CD4-positive, alpha-beta memory T cell (primary cell): ENCODE measurements around the gene GATA1. TPM values are rescaled to one million over a fixed set of nuclear protein-coding genes. Genes with fewer than 3 reads are reported as not detected.
A peak's percentile ranks its signal among the peaks of the same experiment; 100 is the strongest.

Source experiments
- CTCF ChIA-PET: fragments of 350-600 bp; sonication (Branson Sonifier 250); formaldehyde crosslinking; loops from one replicate; lab custom pipeline; 2021; ENCODE audit warnings: inconsistent platforms; ENCODE audit not compliant: partially characterized antibody; lab: Charles Lee
- POLR2A ChIA-PET: fragments of 350-600 bp; sonication (Branson Sonifier 250); formaldehyde crosslinking; loops from one replicate; lab custom pipeline; 2021; ENCODE audit not compliant: partially characterized antibody; lab: Charles Lee
- DNase-seq, 5 donors: peaks; one replicate each; pipeline versions ENCODE4 v3.0.0 to v3.0.0-alpha.2; 2020 to 2022; ENCODE audit warnings: mixed read lengths in 1 of 5
- H3K27ac ChIP-seq: one replicate; pipeline ENCODE4 v1.7.0; 2013; ENCODE audit warnings: low read depth, low read length
- H3K27me3 ChIP-seq: 2 replicates; pipeline ENCODE4 v1.7.0; 2013; ENCODE audit warnings: mild to moderate bottlenecking, low read length, moderate library complexity; ENCODE audit not compliant: insufficient read depth
- H3K36me3 ChIP-seq: 2 replicates; pipeline ENCODE4 v1.7.0; 2013; ENCODE audit warnings: mild to moderate bottlenecking, low read length, moderate library complexity; ENCODE audit not compliant: insufficient read depth
- H3K4me1 ChIP-seq: 2 replicates; pipeline ENCODE4 v1.7.0; 2013; ENCODE audit warnings: mild to moderate bottlenecking, low read length, moderate library complexity; ENCODE audit not compliant: insufficient read depth
- H3K4me3 ChIP-seq, 2 donors: one replicate each; pipeline ENCODE4 v1.7.0; 2013; ENCODE audit warnings: low read length in 2 of 2, mild to moderate bottlenecking in 1 of 2
- H3K9me3 ChIP-seq, 2 donors: one replicate each; pipeline ENCODE4 v1.7.0; 2013; ENCODE audit warnings: low read length in 2 of 2, control low read depth in 1 of 2; ENCODE audit not compliant: control insufficient read depth in 1 of 2
- H3K27ac Mint-ChIP-seq, 7 donors: one replicate each; pipeline ENCODE4 v1.8.0; 2020 to 2021; ENCODE audit warnings: mixed read lengths in 7 of 7, mild to moderate bottlenecking in 6 of 7, inconsistent platforms in 3 of 7, moderate library complexity in 3 of 7
- H3K27me3 Mint-ChIP-seq, 2 donors: one replicate each; pipeline ENCODE4 v1.8.0; 2020 to 2021; ENCODE audit warnings: mixed read lengths in 2 of 2
- H3K36me3 Mint-ChIP-seq, 2 donors: one replicate each; pipeline ENCODE4 v1.8.0; 2020 to 2021; ENCODE audit warnings: mixed read lengths in 2 of 2, inconsistent platforms in 1 of 2, mild to moderate bottlenecking in 1 of 2
- H3K4me1 Mint-ChIP-seq, 4 donors: one replicate each; pipeline ENCODE4 v1.8.0; 2020 to 2021; ENCODE audit warnings: mixed read lengths in 4 of 4, mild to moderate bottlenecking in 1 of 4
- H3K4me3 Mint-ChIP-seq, 8 donors: one replicate each; pipeline ENCODE4 v1.8.0; 2020 to 2021; ENCODE audit warnings: mixed read lengths in 8 of 8, mild to moderate bottlenecking in 7 of 8, moderate library complexity in 6 of 8, inconsistent platforms in 3 of 8
- H3K9me3 Mint-ChIP-seq, 8 donors: one replicate each; pipeline ENCODE4 v1.8.0; 2020 to 2021; ENCODE audit warnings: mixed read lengths in 8 of 8, mild to moderate bottlenecking in 5 of 8, inconsistent platforms in 3 of 8, moderate library complexity in 1 of 8
- intact Hi-C: fragments of 100-400 bp; cut with micrococcal nuclease; formaldehyde crosslinking; loops from one replicate; pipeline ENCODE4 v1.15.1; 2023
- polyA plus RNA-seq, 2 donors: library from polyadenylated mRNA; unstranded; fragments of 300-500 nt; fragmentation: Illumina TruSeq; gene quantifications; one replicate each; pipeline ENCODE4 v1.2.3, GENCODE V29; 2021
- total RNA-seq, 2 experiments: library from RNA; stranded (reverse); gene quantifications; one replicate each; pipeline ENCODE4 v1.2.3, GENCODE V29; 2021

GATA1 gene
- total RNA-seq (not detected), polyA plus RNA-seq (not detected)

DNA sequence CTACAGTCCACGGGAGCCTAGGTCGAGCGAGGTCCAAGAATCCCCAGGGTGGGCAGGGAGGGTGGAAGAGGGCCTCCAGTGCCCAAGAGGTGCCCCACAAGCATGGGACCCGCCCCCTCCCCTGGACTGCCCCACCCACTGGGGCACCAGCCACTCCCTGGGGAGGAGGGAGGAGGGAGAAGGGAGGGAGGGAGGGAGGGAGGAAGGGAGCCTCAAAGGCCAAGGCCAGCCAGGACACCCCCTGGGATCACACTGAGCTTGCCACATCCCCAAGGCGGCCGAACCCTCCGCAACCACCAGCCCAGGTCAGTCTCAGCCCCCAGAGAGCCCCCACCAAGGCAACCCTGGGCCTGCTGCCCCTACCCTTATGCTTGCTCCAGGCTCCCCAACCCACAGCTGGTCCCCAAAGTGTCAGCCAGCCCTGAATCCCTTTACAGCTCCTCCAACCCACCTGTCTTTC, at the start of gene GATA1:
Gene GATA1, plus strand, starts transcription at position 250 of the 460 bp plus-strand sequence. CDS start 4,520 bp downstream, outside the sequence.
- H3K4me1 ChIP-seq, result no peaks in the 10 kb centered on the region
- peaks cover 0 to 1% of the 10 kb centered on the region in 2 donors for H3K27me3 Mint-ChIP-seq
- H3K4me3 ChIP-seq, result no peak within 1 kb of the TSS
- ChIA-PET CTCF (no interaction called here), POLR2A (no interaction called here)
- H3K36me3 ChIP-seq, result no peaks in the 10 kb centered on the region
- peak within 1 kb of the TSS in 2 of 7 donors; percentile 61 to 65 for H3K27ac Mint-ChIP-seq
- no peaks in the 10 kb centered on the region for H3K27me3 ChIP-seq
- H3K4me1 Mint-ChIP-seq, result peaks cover 0 to 9% (median 5%) of the 10 kb centered on the region in 4 donors
- no peaks in the 10 kb centered on the region for H3K36me3 Mint-ChIP-seq
- DNase-seq, result no peak
- intact Hi-C loops, result no loop called here
- no peak within 1 kb of the TSS for H3K27ac ChIP-seq
- no peaks in the 10 kb centered on the region for H3K9me3 Mint-ChIP-seq
- H3K9me3 ChIP-seq, result no peaks in the 10 kb centered on the region
- no peak within 1 kb of the TSS for H3K4me3 Mint-ChIP-seq

GRCh38 chrX:48736878-48737212, 49.5 kb upstream of the GATA1 start:
- peaks cover 0 to 2% (median 0%) of the 10 kb centered on the region in 8 donors for H3K9me3 Mint-ChIP-seq
- DNase-seq, result peak in 1 of 5 donors; percentile 36
- Histone ChIP-seq H3K27ac (peak overlapping the region; percentile 68), H3K9me3 (no peaks in the 10 kb centered on the region), H3K36me3 (no peaks in the 10 kb centered on the region), H3K4me3 (no peak overlapping the region), H3K4me1 (peaks cover 20% of the 10 kb centered on the region), H3K27me3 (no peaks in the 10 kb centered on the region)
- peak overlapping the region; percentile 13 to 98 (median 96) for H3K27ac Mint-ChIP-seq
- CTCF ChIA-PET, result interaction anchor here (1.0 to 1.9 kb wide), 5 partner anchors 23 to 302 kb away, joined by 3 to 9 read pairs (median 3); no protein-coding TSS in a partner anchor
- POLR2A ChIA-PET, result interaction anchor here (0.6 to 3.6 kb wide), 26 partner anchors 8 to 1607 kb away, joined by 3 to 82 read pairs (median 9); partner anchors contain the start of genes GRIPAP1, HDAC6, OTUD5 and PIM2
- H3K4me3 Mint-ChIP-seq, result peak overlapping the region; percentile 81 to 94 (median 90)
- intact Hi-C loops, result loop anchor here (1.0 to 2.0 kb wide), 6 partner anchors 24 to 88 kb away; partner anchors contain the start of genes SUV39H1 and WAS
- no peaks in the 10 kb centered on the region for H3K36me3 Mint-ChIP-seq
- H3K27me3 Mint-ChIP-seq, result no peaks in the 10 kb centered on the region
- peaks cover 9 to 27% (median 18%) of the 10 kb centered on the region in 4 donors for H3K4me1 Mint-ChIP-seq

- Mint-ChIP-seq H3K4me3 (peak overlapping the region; percentile 81 to 94 (median 90)), H3K36me3 (no peaks in the 10 kb centered on the region), H3K27me3 (no peaks in the 10 kb centered on the region), H3K4me1 (peaks cover 9 to 27% (median 17%) of the 10 kb centered on the region in 4 donors), H3K27ac (peak overlapping the region; percentile 89 to 98 (median 96)), H3K9me3 (peaks cover 0 to 2% (median 0%) of the 10 kb centered on the region in 8 donors)
- Histone ChIP-seq H3K4me3 (peak overlapping the region; percentile 69 to 73), H3K27me3 (no peaks in the 10 kb centered on the region), H3K9me3 (no peaks in the 10 kb centered on the region), H3K4me1 (peaks cover 20% of the 10 kb centered on the region), H3K36me3 (no peaks in the 10 kb centered on the region), H3K27ac (peak overlapping the region; percentile 68)
- peak; percentile 85 to 93 (median 93) for DNase-seq
- ChIA-PET CTCF (interaction anchor here (1.0 to 1.9 kb wide), 5 partner anchors 24 to 302 kb away, joined by 3 to 9 read pairs (median 3); no protein-coding TSS in a partner anchor), POLR2A (interaction anchor here (0.6 to 3.6 kb wide), 31 partner anchors 8 to 1608 kb away, joined by 3 to 82 read pairs (median 7); partner anchors contain the start of genes GRIPAP1, HDAC6, OTUD5 and PIM2)
- intact Hi-C loops, result loop anchor here (1.0 to 2.0 kb wide), 6 partner anchors 24 to 89 kb away; partner anchors contain the start of genes SUV39H1 and WAS
These were observed 49.0 kb upstream of the GATA1 start for GRCh38 chrX:48737213-48737938.

DNA sequence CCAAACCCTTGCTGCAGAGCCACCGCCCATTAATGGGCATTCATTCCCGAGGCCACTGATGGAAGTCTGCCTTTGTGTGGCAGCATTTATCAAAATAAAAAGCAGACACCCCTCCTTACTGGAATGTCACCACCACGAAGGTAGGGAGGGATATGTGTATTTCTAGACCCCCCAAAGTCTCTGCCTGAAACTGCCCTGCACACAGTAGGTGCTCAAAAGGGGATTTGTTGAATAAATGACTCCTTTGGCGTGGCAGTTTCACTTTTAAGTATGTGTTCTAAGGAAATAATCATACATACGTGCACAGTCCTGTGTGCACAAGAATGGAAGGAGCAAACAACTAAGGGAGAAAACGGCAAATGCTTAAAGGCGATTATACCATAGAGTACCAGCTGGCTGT, 48.5 kb upstream of the GATA1 start:
- H3K27me3 Mint-ChIP-seq, result no peaks in the 10 kb centered on the region
- H3K36me3 Mint-ChIP-seq, result no peaks in the 10 kb centered on the region
- Histone ChIP-seq H3K4me1 (peaks cover 20% of the 10 kb centered on the region), H3K4me3 (peak overlapping the region; percentile 69 to 73), H3K27ac (peak overlapping the region; percentile 68), H3K9me3 (no peaks in the 10 kb centered on the region), H3K27me3 (no peaks in the 10 kb centered on the region), H3K36me3 (no peaks in the 10 kb centered on the region)
- DNase-seq, result no peak
- intact Hi-C loops, result loop anchor here (1.0 to 2.0 kb wide), 6 partner anchors 25 to 89 kb away; partner anchors contain the start of genes SUV39H1 and WAS
- H3K4me3 Mint-ChIP-seq, result peak overlapping the region; percentile 81 to 94 (median 90)
- ChIA-PET CTCF (interaction anchor here (1.3 to 1.9 kb wide), 3 partner anchors 26 to 301 kb away, joined by 3 to 9 read pairs (median 3); no protein-coding TSS in a partner anchor), POLR2A (interaction anchor here (0.6 to 3.6 kb wide), 26 partner anchors 9 to 1191 kb away, joined by 3 to 82 read pairs (median 7); partner anchors contain the start of genes HDAC6, OTUD5, PIM2 and PQBP1)
- H3K9me3 Mint-ChIP-seq, result peaks cover 0 to 2% (median 0%) of the 10 kb centered on the region in 8 donors
- H3K27ac Mint-ChIP-seq, result peak overlapping the region; percentile 89 to 98 (median 96)
- peaks cover 9 to 27% (median 17%) of the 10 kb centered on the region in 4 donors for H3K4me1 Mint-ChIP-seq

GRCh38 chrX:48741834-48742233, 44.6 kb upstream of the GATA1 start:
- CTCF ChIA-PET, result no interaction called here
- H3K9me3 ChIP-seq, result no peaks in the 10 kb centered on the region
- POLR2A ChIA-PET, result no interaction called here
- DNase-seq, result no peak
- no peaks in the 10 kb centered on the region for H3K36me3 ChIP-seq
- H3K27ac Mint-ChIP-seq, result no peak overlapping the region
- no peaks in the 10 kb centered on the region for H3K36me3 Mint-ChIP-seq
- H3K4me1 Mint-ChIP-seq, result peaks cover 4 to 14% (median 10%) of the 10 kb centered on the region in 4 donors
- no peak overlapping the region for H3K27ac ChIP-seq
- no peak overlapping the region for H3K4me3 ChIP-seq
- H3K4me1 ChIP-seq, result peaks cover 11% of the 10 kb centered on the region
- no peak overlapping the region for H3K4me3 Mint-ChIP-seq
- no peaks in the 10 kb centered on the region for H3K9me3 Mint-ChIP-seq
- intact Hi-C loops, result no loop called here
- no peaks in the 10 kb centered on the region for H3K27me3 ChIP-seq
- no peaks in the 10 kb centered on the region for H3K27me3 Mint-ChIP-seq

GRCh38 chrX:48745222-48745621, 41.2 kb upstream of the GATA1 start:
- no peak for DNase-seq
- no peaks in the 10 kb centered on the region for H3K4me1 Mint-ChIP-seq
- H3K27ac Mint-ChIP-seq, result peak overlapping the region in 1 of 7 donors; percentile 25
- Histone ChIP-seq H3K4me3 (no peak overlapping the region), H3K27ac (no peak overlapping the region), H3K36me3 (no peaks in the 10 kb centered on the region), H3K27me3 (no peaks in the 10 kb centered on the region), H3K4me1 (no peaks in the 10 kb centered on the region), H3K9me3 (no peaks in the 10 kb centered on the region)
- H3K36me3 Mint-ChIP-seq, result no peaks in the 10 kb centered on the region
- POLR2A ChIA-PET, result no interaction called here
- no peak overlapping the region for H3K4me3 Mint-ChIP-seq
- H3K9me3 Mint-ChIP-seq, result no peaks in the 10 kb centered on the region
- H3K27me3 Mint-ChIP-seq, result no peaks in the 10 kb centered on the region
- CTCF ChIA-PET, result no interaction called here
- intact Hi-C loops, result no loop called here
